Measurements from ENCODE around the gene CRIM1.

The CRIM1 gene

DNA sequence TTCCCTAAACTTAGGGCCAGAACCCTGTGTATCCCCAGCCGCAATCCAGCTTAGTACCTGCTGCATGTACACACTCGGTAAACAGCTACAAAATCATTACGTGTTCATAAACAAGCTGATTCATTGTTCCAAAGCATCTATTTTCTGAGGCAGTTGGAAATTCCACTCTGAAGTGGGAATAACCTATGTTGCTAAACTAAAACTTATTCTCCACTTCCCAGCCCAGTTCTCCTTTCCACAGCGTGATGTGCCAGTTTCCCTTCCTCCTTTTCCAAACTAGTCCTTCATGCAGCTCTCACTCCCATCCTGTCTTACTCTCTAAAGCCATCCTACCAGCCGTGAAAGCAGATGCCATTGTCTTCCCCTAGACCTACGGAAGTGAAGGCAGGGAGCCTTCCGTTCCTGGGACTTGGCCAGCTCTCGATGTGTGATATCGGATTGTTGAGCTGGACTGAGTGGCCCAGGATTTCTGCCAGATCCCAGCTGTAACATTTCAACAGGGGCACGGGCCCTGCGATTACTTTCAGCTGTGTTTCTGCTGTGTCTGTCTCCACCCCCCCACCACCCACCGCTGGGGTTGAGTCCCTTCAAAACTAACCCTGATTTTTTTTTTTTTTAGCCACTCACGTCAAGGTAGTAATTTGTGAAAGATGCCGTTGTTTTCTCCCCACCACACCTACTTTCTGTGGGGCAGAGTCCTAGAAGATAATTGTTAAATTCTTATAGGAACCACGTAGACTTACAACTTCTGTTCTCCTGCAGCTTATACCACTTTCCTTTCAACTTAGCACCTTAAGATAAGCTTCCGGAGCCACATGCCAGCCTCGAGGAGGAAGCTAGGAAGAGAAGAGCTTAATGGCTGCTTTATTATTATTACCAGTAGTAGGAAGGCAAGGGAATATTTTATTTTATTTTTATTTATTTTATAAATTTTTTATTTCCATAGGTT, 100.9 kb downstream of the CRIM1 start:
- no peak for DNase-seq (ENCODE audit: low spot score)

DNA sequence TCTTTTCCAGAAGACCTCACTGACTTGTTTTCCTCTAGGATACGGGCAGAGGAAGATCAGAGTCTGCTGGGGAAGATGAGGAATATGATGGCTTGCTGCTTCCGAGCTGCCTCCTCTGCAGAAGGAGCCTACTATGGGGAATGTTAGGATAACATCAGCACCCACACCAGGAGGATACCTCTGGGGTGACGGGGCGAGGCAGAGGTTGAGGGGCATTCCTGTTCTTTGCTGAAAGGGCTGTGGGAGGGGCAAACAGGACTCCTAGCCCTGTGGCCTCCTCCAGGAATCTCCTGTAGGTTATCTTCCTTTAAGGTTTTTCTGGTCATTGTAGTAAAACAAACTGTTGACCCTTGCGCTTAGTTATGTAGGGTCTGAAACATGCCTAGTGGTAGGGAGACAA, 102.5 kb downstream of the CRIM1 start:
- DNase-seq (ENCODE audit: low spot score) = no peak

DNA sequence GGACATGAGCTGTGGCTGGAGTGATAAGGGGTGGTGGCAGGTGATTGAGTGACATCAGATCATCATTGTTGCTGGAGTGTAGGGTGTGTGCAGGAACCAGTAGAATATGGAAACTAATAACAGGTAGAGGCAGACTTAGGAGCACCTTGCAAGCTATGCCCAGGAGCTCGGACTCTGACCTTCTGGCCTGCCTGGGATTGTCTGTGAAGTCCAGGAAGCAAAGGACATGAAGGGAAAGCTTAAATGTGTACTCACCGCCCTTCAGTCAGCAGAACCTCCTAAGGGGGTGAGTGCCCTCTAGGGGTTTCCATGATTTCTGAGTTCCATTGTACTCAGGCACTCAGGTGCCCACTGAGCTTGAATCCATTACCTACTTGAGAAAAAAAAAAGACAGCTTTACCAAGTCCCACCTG, 104.2 kb downstream of the CRIM1 start:
- DNase-seq (ENCODE audit: low spot score) = no peak

DNA sequence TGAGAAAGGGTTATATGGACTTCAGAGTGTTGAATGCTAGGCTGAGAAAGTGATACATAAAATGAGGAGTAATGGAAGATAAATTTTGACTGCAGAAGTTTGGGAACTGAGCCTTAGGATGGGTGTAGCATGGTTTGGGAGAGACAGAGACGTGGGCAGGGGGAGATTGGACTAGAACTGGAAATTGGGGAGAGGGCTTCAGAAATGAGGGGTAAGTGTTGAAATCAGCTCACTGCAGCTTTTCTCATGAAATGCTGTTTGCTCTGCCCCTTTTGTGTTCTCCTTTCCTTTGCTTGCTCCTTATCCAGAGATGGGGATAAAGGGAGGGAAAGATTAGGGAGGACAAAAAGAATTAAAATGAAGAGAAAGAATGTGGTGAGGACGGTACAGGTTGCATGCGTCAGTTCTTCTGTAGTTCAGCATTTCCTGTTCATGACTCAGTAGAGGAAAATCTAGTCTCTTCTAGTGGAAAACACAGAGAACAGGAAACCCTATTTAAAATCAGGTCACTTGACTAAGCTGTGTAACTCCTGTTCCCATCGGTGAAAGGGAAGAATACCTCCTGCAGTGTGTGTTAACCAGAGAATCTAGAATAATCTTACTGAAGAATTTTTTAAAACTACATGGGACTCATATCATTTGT, 105.6 kb downstream of the CRIM1 start:
- no peak for DNase-seq (ENCODE audit: low spot score)

DNA sequence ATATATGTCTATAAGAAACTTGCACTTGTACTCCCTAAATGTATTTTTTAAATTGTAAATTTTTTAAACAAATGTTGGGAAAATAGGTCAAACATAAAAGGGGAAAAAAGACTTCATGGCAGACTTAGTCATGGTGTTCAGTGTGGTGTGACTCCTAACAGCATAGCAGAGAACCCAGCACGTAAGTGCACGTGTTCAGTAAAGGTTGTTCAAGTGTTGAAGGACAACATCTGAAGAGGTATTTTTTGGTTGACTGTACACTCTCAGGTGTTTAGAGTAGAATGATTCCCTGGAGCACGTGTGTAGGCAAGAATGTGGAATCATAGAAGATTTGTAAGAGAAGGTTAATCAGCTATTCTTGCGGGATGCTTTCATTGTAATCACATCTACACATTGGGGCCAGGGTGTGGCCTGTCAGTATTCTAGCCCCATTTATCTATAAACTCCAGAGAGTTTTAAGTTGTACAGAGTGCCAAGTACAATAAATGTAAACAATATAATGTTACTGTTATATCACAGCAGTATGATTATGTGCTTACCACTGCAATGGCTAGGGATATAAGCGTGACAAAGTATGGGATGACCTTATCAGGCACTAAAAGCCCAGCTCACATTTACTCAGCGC, 106.8 kb downstream of the CRIM1 start:
- DNase-seq (ENCODE audit: low spot score) = no peak

DNA sequence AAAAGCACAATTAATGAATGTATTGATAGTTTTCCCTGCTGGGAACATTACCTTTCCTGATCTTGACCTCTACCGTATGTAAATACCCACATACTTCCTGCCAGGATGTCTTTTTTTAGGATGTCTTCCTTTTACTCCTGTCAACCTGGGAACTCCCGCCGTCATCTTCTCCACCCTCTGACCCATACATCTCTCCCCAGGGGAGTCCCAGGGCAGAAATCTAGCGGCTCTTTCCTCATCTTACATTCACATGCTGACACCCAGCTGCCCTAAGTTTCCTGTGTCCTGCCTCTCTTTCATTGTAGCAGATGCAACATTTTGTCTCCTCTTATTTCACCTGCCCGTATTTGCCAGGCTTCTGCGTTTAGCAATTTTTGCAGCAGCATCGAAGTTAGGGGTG, 107.8 kb downstream of the CRIM1 start:
- DNase-seq (ENCODE audit: low spot score) = no peak

DNA sequence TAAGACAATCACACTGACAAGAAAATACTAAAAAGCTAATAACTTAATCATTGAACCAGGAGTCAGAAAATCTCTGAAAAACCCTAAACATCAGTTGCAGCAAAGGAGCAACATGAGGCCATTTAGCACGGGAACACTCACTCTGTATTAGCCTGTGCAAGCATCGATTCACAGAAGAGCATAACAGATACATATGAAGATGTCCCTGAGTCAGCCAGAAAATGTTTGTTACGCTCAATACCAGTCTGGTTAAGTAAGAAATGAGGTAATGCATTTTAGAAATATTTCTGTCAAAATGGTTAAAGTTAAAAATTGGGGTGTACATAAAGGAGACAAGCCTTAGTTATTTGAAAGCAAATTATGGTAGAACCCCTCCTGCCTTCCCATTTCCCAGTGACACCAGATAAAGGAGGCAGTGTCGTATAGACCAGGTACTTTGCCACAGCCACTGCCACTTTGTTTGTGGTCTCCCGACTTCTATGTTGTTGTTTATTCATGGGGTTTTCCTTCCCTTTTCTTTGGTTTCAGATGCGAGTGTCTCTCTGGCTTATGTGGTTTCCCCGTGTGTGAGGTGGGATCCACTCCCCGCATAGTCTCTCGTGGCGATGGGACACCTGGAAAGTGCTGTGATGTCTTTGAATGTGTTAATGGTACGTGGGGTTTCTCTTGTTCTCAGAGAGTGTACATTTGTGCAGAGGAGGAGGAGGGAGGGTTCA, 108.6 kb downstream of the CRIM1 start:
- DNase-seq (ENCODE audit: low spot score) = no peak

DNA sequence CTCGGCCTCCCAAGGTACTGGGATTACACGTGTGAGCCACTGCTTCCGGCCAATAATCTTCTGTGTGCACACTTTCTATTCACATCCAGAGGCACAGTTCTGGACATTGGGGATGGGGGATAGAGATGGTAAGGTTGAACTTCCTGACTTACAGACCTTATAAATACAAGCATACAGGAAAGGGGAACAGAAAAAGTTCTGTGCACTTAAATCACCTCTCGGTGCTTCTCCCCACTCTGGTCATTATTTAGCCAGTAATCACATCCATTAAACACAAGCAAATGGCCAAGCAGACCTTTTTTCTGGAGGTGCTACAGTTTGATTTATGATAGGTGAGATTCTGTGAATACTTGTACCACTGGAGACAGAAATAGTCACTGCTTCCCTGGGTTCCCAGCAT, 110.6 kb downstream of the CRIM1 start:
- no peak for DNase-seq (ENCODE audit: low spot score)

DNA sequence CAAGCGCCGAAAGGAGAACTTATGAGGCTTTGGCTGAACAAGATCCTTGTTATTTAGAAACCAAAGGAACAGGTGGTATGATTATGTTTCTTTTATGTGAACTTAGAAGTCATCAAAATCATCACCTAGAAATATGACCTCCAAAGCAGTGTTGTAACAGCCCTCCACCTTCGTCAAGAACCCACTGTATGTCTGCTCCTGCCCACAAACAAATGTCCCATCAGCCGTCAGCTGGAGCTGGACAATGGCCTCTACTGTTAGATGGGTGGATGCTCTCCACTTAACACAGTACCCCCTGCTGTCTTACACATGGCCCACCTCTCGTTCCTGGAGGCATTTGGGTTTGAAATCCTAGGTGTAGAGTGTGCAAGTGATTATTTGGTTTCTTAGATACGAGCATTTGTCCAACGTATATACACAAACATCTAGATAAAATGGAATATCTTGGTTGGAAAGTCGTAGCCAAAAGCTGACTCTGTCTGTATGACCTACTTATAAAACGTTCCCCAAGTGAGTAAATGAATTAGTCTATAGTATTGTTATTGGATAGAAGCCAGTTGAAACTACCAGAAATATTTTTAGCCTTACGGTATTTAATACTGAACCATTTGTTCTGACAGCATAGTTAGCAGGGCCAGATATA, 113.0 kb downstream of the CRIM1 start:
- no peak for DNase-seq (ENCODE audit: low spot score)

DNA sequence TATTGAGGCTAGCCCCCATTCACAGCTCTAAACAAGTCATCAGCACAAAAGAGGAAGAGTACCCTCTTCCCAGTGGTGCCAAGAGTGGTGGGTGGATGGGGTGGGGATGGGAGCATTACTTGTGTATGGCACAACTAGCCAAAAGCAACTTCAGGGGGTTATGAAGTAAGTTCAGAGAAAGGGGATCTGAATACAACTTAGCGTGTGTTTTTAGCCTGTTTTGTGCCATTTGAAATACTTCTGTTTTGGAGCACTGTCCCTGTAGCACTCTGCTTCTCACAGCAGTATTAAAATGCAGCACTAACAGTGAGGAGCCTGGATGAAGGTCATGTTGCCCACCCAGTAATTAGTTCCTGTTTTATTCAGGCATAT, 113.5 kb downstream of the CRIM1 start:
- no peak for DNase-seq (ENCODE audit: low spot score)

DNA sequence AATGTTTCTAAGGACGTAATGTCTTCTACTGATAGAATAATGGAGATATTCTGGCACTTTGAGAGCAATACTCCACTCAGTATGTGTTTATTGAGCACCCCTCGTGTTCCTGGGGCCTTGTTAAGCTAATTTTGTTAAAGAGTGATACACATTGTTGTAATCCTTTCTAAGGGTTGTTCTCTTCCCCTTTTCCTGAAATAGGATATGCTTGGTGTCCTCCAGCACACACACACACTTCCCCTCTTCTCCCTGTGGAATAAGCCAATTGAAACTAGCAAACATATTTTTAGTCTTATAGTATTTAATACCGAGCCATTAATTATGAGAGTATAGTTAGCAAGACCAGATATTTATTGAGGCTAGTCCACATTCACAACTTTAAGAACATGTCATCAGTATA, 114.1 kb downstream of the CRIM1 start:
- DNase-seq (ENCODE audit: low spot score) = no peak

DNA sequence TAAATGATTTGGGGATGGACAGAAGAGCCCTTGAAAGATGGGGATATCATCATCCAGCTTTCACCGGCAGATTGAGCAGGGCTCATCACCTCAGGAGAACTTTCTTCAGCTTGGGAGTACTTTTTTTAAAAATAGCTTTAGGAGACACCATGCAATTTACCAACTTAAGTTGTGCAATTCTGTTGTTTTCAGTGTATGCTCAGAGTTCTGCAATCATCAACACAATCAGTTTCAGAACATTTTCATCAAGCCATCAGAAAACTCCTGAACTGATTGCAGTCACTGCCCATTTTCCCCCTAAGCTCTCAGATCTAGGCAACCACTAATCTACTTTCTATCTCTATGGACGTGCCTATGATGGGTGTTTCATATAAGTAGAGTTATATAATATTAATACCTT, 117.7 kb downstream of the CRIM1 start:
- DNase-seq (ENCODE audit: low spot score) = no peak

DNA sequence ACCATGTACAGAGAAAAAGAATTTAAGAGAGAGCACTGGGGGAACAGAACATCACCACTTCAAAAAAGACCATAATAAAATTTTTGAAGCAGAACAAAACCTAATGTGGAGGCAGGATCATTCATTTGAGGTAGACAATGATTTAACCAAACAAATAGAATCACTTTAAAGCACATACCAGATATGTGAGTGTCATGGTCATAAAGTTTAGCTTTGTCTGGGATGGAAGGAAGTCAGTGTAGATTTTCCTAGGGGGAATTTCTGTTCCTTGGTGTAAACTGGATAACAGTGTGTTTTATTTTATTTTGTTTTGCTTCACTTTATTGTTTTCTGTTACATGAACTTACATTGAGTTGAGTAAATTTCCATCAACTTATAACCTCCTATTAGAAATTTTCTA, 120.8 kb downstream of the CRIM1 start:
- no peak for DNase-seq (ENCODE audit: low spot score)

DNA sequence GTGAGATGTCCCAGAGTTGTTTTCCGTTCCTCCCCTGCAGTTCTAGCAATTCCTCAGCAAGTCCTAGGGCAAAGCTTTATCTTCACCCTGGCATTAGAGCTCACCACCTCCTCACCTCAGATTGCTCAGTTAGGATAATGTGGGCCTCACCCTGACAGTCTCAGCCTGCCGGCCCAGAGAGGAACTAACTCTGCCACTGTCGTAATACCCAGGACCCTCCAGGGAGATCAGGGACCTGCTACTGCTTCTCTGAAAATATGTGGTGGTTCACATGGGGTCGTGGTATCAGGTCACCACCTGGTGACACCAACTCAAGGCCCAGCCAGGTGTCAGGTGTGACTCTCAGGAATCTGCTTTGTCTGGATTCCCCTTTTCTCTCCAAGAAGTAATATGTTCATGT, 121.7 kb downstream of the CRIM1 start:
- no peak for DNase-seq (ENCODE audit: low spot score)

DNA sequence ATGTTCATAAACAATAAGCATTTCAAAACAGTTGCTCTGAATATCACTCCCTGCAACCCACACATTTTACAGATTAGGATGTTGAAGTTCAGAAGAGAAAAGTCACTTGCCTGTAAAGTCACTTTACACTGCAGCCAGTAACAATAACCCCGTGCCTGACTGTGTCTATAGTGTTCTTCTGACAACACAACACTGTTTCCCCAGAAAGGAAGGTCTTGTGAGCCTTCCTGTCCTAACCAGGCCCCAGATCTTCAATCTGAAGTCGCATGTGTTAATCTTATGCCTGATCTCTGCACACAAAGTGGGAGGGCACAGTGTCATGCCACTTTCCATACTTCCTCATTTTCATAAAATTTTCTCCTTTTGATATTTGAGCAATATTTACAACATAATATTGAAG, 122.2 kb downstream of the CRIM1 start:
- DNase-seq (ENCODE audit: low spot score) = no peak

DNA sequence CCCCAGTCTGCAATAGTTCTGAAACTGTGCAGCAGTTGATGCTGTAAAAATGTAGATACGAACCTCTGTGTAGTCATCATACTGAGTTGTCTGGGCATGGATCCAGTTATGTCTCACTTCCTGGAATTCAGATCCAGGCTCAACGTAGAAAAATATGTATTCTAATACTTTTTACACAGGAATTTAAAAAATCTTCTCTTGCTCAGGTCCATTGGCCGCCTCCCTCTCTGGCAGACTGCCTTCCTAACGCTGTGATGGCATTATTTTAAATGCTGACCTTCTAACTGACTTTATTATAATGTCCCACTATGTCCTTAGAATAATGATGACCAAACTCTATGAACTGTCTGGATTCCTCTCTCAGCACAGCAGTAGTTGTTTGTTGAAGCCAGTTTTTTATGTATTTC, 122.8 kb downstream of the CRIM1 start:
- DNase-seq (ENCODE audit: low spot score) = no peak

DNA sequence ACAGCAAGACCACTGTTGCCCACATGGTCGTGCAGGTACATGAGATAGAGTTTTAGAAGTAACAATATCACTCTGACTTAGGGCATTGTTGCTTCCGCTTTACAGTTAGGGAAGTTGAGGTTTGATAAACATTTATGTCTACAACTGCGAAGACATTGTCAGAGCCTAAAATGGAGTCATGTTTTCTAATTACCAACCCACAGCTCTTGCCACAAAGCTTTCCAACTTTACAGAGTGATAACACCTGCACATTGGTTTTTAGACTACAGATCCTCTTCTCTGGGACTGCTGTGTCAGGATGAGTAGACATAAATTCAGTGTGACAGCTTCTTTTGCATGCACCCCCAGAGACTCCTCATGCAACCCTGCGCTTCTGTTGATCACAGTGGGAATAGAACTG, 123.4 kb downstream of the CRIM1 start:
- no peak for DNase-seq (ENCODE audit: low spot score)

DNA sequence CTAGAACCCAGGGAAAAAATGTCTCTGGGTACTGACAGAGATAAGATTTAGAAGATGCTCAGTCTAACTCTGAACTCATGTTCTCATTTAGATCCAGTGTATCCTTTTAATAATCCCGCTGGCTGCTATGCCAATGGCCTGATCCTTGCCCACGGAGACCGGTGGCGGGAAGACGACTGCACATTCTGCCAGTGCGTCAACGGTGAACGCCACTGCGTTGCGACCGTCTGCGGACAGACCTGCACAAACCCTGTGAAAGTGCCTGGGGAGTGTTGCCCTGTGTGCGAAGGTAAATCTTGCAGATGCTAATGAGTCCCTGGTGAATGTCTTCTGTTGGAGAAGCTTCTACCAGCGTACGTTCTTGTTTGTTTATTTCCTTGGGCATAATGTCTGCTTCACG, 123.8 kb downstream of the CRIM1 start:
- DNase-seq (ENCODE audit: low spot score) = no peak

DNA sequence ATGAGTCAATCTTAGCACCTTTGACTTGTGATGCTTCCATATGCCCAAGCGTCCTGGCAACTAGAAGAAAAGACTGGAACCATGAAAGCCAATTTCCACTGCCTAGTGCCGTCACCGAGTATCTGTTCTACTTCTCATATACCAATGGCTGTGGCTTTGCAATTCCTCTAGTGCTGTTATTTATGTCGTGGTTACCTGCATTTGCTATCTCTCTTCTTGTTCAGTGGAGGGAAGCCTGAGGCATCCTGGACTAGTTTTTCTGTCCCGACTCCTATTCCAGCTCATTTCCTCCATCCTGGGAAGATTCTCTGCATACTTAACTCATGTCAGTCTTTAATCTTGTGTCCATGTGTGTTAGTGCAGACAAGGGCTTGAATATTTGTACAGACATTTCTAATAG, 124.5 kb downstream of the CRIM1 start:
- DNase-seq (ENCODE audit: low spot score) = no peak

DNA sequence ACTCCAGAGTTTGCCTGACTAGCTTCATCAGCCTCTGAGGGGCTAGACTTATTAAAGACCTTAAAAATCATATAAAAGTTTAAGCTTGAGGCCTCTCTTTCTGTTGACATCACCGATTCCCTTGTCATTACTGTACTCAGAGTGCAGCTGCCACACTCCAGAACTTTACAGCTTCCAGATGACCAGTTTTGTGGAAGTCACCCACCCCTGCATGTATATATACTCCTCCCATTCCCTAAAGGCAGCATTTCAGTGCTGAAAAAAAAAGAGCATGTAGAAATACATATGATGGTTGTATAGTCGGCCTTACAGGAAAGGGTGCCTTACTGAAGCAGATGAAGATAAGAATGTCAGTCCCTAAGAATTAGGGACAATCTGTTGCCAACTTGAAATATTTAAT, 125.1 kb downstream of the CRIM1 start:
- no peak for DNase-seq (ENCODE audit: low spot score)

DNA sequence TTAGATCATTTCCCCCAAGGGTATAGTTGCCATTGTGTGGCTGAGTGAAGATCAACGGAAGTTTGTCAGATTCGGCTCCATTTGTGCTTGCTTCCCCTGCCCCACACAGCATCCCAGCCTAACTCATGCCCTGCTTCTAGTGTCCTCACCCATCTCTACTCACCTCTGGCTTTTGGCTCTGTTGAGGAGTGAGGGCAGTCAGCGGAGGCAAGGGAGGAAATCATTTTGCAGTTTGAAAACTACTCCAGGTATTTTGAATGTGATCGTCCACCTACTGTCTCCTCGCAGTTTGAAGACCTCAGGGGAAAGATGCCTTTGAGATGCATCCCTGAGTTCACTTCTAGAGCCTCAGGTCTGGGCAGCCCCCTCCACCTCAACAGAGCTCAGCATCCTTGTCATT, 126.1 kb downstream of the CRIM1 start:
- no peak for DNase-seq (ENCODE audit: low spot score)

DNA sequence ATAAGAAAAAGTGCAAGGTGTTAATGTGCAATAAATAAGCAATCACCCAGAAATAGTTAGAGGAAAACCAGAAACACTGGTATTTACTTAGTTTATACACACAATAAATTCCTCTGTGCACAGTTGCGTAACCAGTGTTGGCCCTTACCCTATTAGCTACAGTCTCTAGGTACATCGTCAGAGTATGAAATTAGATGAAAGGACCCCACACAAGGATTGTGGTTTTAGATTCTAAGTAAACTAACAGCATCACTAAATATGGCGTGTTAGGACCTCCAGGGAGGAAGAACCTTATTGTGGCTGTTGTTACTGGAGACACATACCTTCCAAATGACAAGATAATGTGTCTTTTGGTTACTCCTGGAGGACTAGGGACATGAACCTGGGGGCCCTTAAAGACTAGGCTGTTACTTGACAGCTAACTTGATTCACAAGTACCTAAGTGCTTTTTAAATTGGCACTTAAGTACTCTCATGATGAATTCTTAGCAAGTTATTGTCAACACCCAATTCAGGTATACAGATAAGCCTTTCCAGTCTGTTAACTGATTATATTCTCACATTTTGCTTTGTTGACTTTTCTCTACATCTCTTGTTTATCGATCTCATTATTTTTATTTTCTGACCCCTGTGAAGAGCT, 127.1 kb downstream of the CRIM1 start:
- no peak for DNase-seq (ENCODE audit: low spot score)
